ENCODE measurements around the gene MINDY3. TPM values are rescaled to one million over a fixed set of nuclear protein-coding genes. Genes with fewer than 3 reads are reported as not detected.

MINDY3 gene
- total RNA-seq, 1 experiment from 2014 or later: 11.3 TPM

GRCh38 chr10:15784662-15785300, 75.5 kb downstream of the MINDY3 start:
- H3K36me3 Mint-ChIP-seq: no peaks in the 10 kb centered on the region
- CTCF ChIA-PET: interaction anchor here (0.6 to 1.1 kb wide), 2 partner anchors 65 to 96 kb away, joined by 4 read pairs; partner anchors contain the start of gene ITGA8
- DNase-seq (ENCODE audit: low spot score) (no peak), ATAC-seq (peak; percentile 77)
- H3K4me3 Mint-ChIP-seq: no peak overlapping the region
- TF ChIP-seq ZBTB21 (CRISPR knock-in tag; IDR thresholded peaks at IDR 0.05; ENCODE audit: borderline replicate concordance) (no peak), E2F5 (CRISPR knock-in tag; IDR thresholded peaks at IDR 0.05) (no peak), CBFB (CRISPR knock-in tag; IDR thresholded peaks at IDR 0.05; ENCODE audit: low read depth) (no peak), ARID4B (CRISPR knock-in tag; IDR thresholded peaks at IDR 0.05; ENCODE audit: borderline replicate concordance) (no peak)
- no peaks in the 10 kb centered on the region for H3K27me3 Mint-ChIP-seq (ENCODE audit: low read depth)
- H3K4me1 Mint-ChIP-seq: peaks cover 27% of the 10 kb centered on the region
- POLR2A ChIA-PET: no interaction called here
- H3K27ac Mint-ChIP-seq: peak overlapping the region; percentile 88
- H3K9me3 Mint-ChIP-seq: no peaks in the 10 kb centered on the region

- DNase-seq (ENCODE audit: low spot score): no peak
- H3K4me3 Mint-ChIP-seq: no peak overlapping the region
- H3K27me3 Mint-ChIP-seq (ENCODE audit: low read depth): no peaks in the 10 kb centered on the region
- H3K9me3 Mint-ChIP-seq: no peaks in the 10 kb centered on the region
- no peak overlapping the region for H3K27ac Mint-ChIP-seq
- no peaks in the 10 kb centered on the region for H3K36me3 Mint-ChIP-seq
- POLR2A ChIA-PET: no interaction called here
- no peak for ATAC-seq
- TF ChIP-seq NFATC4 (CRISPR knock-in tag; IDR thresholded peaks at IDR 0.05) (no peak), USF2 (CRISPR knock-in tag; IDR thresholded peaks at IDR 0.05) (no peak), GTF2I (CRISPR knock-in tag; conservative IDR thresholded peaks at IDR 0.05) (no peak), ZNF416 (CRISPR knock-in tag; IDR thresholded peaks at IDR 0.05) (no peak), ATF6 (CRISPR knock-in tag; IDR thresholded peaks at IDR 0.05) (no peak), CREB1 (CRISPR knock-in tag; IDR thresholded peaks at IDR 0.05) (no peak)
- peaks cover 27% of the 10 kb centered on the region for H3K4me1 Mint-ChIP-seq
- CTCF ChIA-PET: interaction anchor here (1.1 kb wide), 1 partner anchor 64 kb away, joined by 4 read pairs; the partner anchor contains the start of gene ITGA8
Measured at GRCh38 chr10:15783941-15784636, 76.2 kb downstream of the MINDY3 start.

GRCh38 chr10:15782851-15783250, 77.5 kb downstream of the MINDY3 start:
- ChIA-PET POLR2A (no interaction called here), CTCF (interaction anchor here (0.5 kb wide), 1 partner anchor 98 kb away, joined by 3 read pairs; no protein-coding TSS in a partner anchor)
- no peak for DNase-seq (ENCODE audit: low spot score)
- H3K4me1 Mint-ChIP-seq: peaks cover 27% of the 10 kb centered on the region
- TF ChIP-seq PREB (CRISPR knock-in tag; IDR thresholded peaks at IDR 0.05; ENCODE audit: borderline replicate concordance) (no peak), TP53 (CRISPR knock-in tag; IDR thresholded peaks at IDR 0.05) (no peak), SMAD3 (CRISPR knock-in tag; IDR thresholded peaks at IDR 0.05; ENCODE audit: borderline replicate concordance) (no peak), CREB1 (CRISPR knock-in tag; IDR thresholded peaks at IDR 0.05) (no peak), AR (CRISPR knock-in tag; IDR thresholded peaks at IDR 0.05) (no peak), OVOL2 (CRISPR knock-in tag; IDR thresholded peaks at IDR 0.05; ENCODE audit: borderline replicate concordance) (no peak), ZNF671 (CRISPR knock-in tag; IDR thresholded peaks at IDR 0.05) (no peak), ZNF423 (CRISPR knock-in tag; IDR thresholded peaks at IDR 0.05) (no peak), ZNF138 (CRISPR knock-in tag; conservative IDR thresholded peaks at IDR 0.05) (no peak)
- peaks cover 7% of the 10 kb centered on the region for H3K36me3 Mint-ChIP-seq
- ATAC-seq: no peak
- no peaks in the 10 kb centered on the region for H3K27me3 Mint-ChIP-seq (ENCODE audit: low read depth)
- no peak overlapping the region for H3K27ac Mint-ChIP-seq
- no peaks in the 10 kb centered on the region for H3K9me3 Mint-ChIP-seq
- no peak overlapping the region for H3K4me3 Mint-ChIP-seq

All from WTC11 (cell line).